AG09309 (cell line): Measurements from ENCODE around the gene HMX1.

Experiments
- DNase-seq: peaks from one replicate; pipeline ENCODE4 v3.0.0-alpha.2; 2010; ENCODE audit warnings: low read depth
- H3K4me3 ChIP-seq: 2 replicates; pipeline ENCODE4 v1.5.1; 2011; ENCODE audit warnings: mild to moderate bottlenecking, low read depth, low read length, moderate library complexity; ENCODE audit not compliant: control insufficient read depth
- TF ChIP-seq, protein P1 (sequence below): IDR thresholded peaks from 2 replicates; pipeline ENCODE4 v1.5.1; 2011; ENCODE audit warnings: mild to moderate bottlenecking, low read depth, low read length, inconsistent platforms; ENCODE audit not compliant: insufficient read depth, control insufficient read depth; ENCODE audit errors: missing control alignments

The HMX1 gene

DNA sequence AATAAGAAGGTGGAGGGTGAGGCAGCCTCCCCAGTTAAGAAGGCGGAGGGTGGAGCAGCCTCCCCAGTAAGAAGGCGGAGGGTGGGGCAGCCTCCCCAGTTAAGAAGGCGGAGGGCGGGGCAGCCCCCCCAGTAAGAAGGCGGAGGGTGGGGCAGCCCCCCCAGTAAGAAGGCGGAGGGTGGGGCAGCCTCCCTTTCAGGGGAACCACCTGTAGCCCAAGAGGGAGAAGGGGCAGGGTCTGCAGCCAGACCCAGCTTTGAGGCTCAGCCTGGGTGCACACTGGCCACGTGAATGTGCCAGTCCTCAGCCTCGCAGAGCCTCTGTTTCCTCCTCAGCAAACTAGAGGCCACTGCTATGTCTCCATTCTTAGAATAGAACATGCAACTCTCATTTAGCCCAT, 52.6 kb downstream of the HMX1 start:
- DNase-seq = no peak
- H3K4me3 ChIP-seq = no peak overlapping the region
- TF ChIP-seq, protein P1, sequence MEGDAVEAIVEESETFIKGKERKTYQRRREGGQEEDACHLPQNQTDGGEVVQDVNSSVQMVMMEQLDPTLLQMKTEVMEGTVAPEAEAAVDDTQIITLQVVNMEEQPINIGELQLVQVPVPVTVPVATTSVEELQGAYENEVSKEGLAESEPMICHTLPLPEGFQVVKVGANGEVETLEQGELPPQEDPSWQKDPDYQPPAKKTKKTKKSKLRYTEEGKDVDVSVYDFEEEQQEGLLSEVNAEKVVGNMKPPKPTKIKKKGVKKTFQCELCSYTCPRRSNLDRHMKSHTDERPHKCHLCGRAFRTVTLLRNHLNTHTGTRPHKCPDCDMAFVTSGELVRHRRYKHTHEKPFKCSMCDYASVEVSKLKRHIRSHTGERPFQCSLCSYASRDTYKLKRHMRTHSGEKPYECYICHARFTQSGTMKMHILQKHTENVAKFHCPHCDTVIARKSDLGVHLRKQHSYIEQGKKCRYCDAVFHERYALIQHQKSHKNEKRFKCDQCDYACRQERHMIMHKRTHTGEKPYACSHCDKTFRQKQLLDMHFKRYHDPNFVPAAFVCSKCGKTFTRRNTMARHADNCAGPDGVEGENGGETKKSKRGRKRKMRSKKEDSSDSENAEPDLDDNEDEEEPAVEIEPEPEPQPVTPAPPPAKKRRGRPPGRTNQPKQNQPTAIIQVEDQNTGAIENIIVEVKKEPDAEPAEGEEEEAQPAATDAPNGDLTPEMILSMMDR = no peak

DNA sequence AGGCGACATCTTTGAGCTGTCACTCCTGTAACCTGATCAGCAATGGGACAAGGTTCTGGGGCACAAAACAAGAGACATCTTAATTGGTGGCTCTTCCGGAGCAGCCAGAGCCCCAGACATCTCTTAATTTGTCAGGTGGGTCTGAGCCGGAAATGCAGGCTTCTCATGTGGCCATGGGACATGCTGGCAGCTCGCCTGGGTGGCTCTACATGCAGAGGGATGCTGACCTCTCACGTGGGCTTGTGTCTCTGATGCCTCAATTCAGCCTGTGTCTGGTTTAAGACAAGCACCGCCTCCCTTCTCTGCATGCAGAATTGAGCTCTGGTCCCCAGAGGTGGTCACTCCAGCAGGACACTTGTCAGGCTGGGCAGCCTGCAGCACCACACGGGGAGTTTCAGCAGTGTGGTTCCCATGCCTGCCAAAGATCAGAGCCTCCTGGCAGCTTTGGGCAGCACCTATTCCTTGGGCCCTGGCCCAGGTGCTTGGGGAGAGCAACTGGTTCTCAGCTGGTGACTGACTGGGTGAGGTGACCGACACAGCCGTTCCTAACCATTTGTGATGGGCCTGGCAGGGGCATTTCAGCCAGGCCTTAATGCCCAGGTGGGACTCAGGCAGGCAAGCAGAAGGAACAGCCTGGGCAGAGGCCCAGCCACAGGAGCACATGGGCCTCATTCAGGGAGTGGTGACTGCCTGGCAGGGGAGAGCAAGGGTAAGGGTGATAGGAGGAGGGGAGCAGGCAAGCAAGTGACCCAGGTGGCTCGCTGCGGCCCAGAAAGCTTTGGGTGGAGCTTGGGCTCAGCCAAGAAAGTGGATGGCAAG, 53.4 kb downstream of the HMX1 start:
- TF ChIP-seq, protein P1 = no peak
- DNase-seq = no peak
- H3K4me3 ChIP-seq = no peak overlapping the region

DNA sequence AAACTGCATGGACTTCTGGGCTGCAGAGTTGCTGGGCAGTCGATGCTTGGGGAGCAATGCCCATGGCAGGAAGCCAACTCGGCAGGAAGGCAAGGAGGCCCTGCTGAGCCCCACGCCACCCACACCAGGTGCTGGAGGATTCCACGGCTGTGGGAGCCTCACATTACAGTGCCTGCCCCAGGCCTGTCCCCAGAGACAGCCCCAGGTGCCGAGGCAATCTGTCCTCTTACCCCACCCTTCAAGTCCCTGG, 53.9 kb downstream of the HMX1 start:
- DNase-seq = no peak
- no peak overlapping the region for H3K4me3 ChIP-seq
- TF ChIP-seq, protein P1 = no peak

DNA sequence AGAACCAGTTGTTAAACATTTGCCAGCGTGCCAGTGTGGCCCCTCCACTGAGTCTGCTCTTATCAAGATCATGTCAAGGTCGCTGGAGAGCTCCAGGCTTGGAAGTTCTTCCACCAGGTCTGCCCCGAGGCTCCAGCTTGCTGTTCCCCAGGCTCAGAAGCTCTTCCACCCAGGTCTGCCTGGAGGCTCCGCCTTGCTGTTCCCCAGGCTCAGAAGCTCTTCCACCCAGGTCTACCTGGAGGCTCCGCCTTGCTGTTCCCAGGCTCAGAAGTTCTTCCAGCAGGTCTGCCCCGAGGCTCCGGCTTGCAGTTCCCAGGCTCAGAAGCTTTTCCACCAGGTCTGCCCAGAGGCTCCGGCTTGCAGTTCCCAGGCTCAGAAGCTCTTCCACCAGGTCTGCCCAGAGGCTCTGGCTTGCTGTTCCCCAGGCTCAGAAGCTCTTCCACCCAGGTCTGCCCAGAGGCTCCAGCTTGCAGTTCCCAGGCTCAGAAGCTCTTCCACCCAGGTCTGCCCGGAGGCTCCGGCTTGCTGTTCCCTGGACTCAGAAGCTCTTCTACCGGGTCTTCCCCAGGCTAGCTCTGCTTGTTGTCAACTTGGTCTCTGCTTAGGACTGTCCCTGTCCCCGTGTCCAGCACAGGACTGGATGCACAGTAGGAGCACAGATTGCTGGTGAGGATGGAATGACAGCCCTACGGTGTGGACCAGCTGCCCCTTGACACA, 54.4 kb downstream of the HMX1 start:
- H3K4me3 ChIP-seq = no peak overlapping the region
- TF ChIP-seq, protein P1 = no peak
- no peak for DNase-seq
